Globus pallidus (tissue), 1 donor: Measurements from ENCODE around the gene GABRG2.

ENCODE experiments used
- DNase-seq: peaks from one replicate; pipeline ENCODE4 v3.0.0-alpha.2; 2015; ENCODE audit warnings: low spot score

Gene GABRG2

GRCh38 chr5:162193012-162193411, 125.4 kb downstream of the GABRG2 start:
- DNase-seq = no peak

DNA sequence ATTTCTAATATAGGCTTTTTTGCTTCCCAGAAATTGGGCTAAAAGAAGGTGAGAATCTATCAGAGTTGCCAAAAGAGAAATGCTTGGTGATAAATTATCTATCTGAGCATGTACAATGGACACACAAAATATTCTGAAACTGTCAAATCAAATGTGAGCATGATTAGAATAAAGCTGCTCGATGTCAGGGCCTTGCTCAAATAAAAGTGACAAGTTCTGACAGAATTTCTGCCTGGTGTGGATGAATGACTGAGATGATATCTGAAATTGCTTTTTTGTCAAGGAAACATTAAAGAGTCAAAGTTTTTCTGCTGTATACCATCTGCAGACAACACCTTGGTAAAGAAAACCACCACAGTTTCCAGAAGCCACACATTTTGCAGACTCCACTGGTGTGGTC, 128.8 kb downstream of the GABRG2 start:
- DNase-seq = no peak

DNA sequence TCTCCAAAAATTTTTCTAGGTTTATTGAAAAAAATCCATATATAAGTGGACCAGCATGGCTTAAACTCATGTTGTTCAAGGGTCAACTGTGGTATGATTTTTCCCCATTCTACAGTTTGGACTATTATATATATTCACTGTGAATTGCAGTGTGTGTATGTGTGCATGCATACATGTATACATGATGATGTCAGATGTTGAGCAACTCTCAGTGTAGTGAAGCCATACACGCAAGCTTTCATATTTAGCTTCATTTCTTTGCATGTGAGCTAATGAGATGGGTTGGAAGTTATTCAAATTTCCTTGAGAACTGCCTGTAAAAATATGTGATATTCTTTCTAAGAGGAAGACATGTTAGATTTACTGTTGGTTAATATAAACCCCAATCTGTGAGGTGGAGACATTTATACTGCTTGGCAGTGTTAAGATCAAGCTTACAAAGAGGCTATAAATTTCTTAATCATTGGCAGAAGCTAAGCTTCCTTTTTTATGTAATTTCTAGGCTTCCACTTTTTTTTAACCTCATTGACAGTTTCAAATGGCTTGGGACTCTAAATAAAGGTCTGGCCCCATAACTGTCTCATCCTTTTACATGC, 134.8 kb downstream of the GABRG2 start:
- no peak for DNase-seq
